ENCODE results near the gene TSSC4.

- TF ChIP-seq POLR2A (IDR thresholded peaks at IDR 0.05; ENCODE audit: low read length): no peak
- TF ChIP-seq GATA1 (IDR thresholded peaks at IDR 0.05; ENCODE audit: low read depth, low read length): no peak
These were observed 9.2 kb upstream of the TSSC4 start for GRCh38 chr11:2391181-2391975.
